Measurements from ENCODE around the gene LYZL4. TPM values are rescaled to one million over a fixed set of nuclear protein-coding genes. Genes with fewer than 3 reads are reported as not detected.

Gene LYZL4
- total RNA-seq, 1 donor from 2014 or later: not detected

- Mint-ChIP-seq H3K4me1 (no peaks in the 10 kb centered on the region), H3K27ac (ENCODE audit: unreplicated experiment) (no peak overlapping the region), H3K36me3 (ENCODE audit: low read depth) (no peaks in the 10 kb centered on the region), H3K9me3 (no peaks in the 10 kb centered on the region), H3K27me3 (ENCODE audit: low read depth) (peaks cover 34% of the 10 kb centered on the region), H3K4me3 (no peak overlapping the region)
- no peak for DNase-seq (ENCODE audit: low read depth, low spot score)
- TF ChIP-seq CTCF (conservative IDR thresholded peaks at IDR 0.05): no peak
Observed at GRCh38 chr3:42411429-42411828, 1.0 kb upstream of the LYZL4 start.

GRCh38 chr3:42408156-42408555 is 2.3 kb downstream of the LYZL4 start:
- Mint-ChIP-seq H3K9me3 (no peaks in the 10 kb centered on the region), H3K27me3 (ENCODE audit: low read depth) (peaks cover 14% of the 10 kb centered on the region), H3K27ac (ENCODE audit: unreplicated experiment) (no peak overlapping the region), H3K36me3 (ENCODE audit: low read depth) (no peaks in the 10 kb centered on the region), H3K4me3 (no peak overlapping the region), H3K4me1 (no peaks in the 10 kb centered on the region)
- DNase-seq (ENCODE audit: low read depth, low spot score): no peak
- TF ChIP-seq CTCF (conservative IDR thresholded peaks at IDR 0.05): no peak

- TF ChIP-seq CTCF (conservative IDR thresholded peaks at IDR 0.05): no peak
- Mint-ChIP-seq H3K27me3 (ENCODE audit: low read depth) (peaks cover 14% of the 10 kb centered on the region), H3K9me3 (no peaks in the 10 kb centered on the region), H3K4me3 (no peak overlapping the region), H3K36me3 (ENCODE audit: low read depth) (no peaks in the 10 kb centered on the region), H3K4me1 (no peaks in the 10 kb centered on the region), H3K27ac (ENCODE audit: unreplicated experiment) (no peak overlapping the region)
- no peak for DNase-seq (ENCODE audit: low read depth, low spot score)
Observed at GRCh38 chr3:42406727-42407450, 3.5 kb downstream of the LYZL4 start.

- no peak for DNase-seq (ENCODE audit: low read depth, low spot score)
- Mint-ChIP-seq H3K36me3 (ENCODE audit: low read depth) (no peaks in the 10 kb centered on the region), H3K27me3 (ENCODE audit: low read depth) (peaks cover 12% of the 10 kb centered on the region), H3K9me3 (no peaks in the 10 kb centered on the region), H3K4me3 (no peak overlapping the region), H3K27ac (ENCODE audit: unreplicated experiment) (no peak overlapping the region), H3K4me1 (no peaks in the 10 kb centered on the region)
- TF ChIP-seq CTCF (conservative IDR thresholded peaks at IDR 0.05): no peak
Observed at GRCh38 chr3:42405857-42406256, 4.6 kb downstream of the LYZL4 start.

- no peaks in the 10 kb centered on the region for H3K9me3 Mint-ChIP-seq
- no peak for TF ChIP-seq CTCF (conservative IDR thresholded peaks at IDR 0.05)
- no peak overlapping the region for H3K27ac Mint-ChIP-seq (ENCODE audit: unreplicated experiment)
- no peaks in the 10 kb centered on the region for H3K27me3 Mint-ChIP-seq (ENCODE audit: low read depth)
- no peaks in the 10 kb centered on the region for H3K36me3 Mint-ChIP-seq (ENCODE audit: low read depth)
- DNase-seq (ENCODE audit: low read depth, low spot score): no peak
- no peak overlapping the region for H3K4me3 Mint-ChIP-seq
- H3K4me1 Mint-ChIP-seq: no peaks in the 10 kb centered on the region
Observed at GRCh38 chr3:42403737-42404136, 6.7 kb downstream of the LYZL4 start.
